NB4 (cell line): Measurements from ENCODE around the gene AKR1B15.
A peak's percentile ranks its signal among the peaks of the same experiment; 100 is the strongest.

ENCODE experiments used
- DNase-seq: peaks from one replicate; pipeline ENCODE4 v3.0.0; 2010; ENCODE audit warnings: low read depth
- H3K4me3 ChIP-seq: one replicate; pipeline ENCODE4 v1.5.1; 2011; ENCODE audit warnings: mild to moderate bottlenecking, low read depth, low read length, moderate library complexity
- MYC ChIP-seq: IDR thresholded peaks from 2 replicates; pipeline ENCODE4 v1.6.1; 2011; ENCODE audit warnings: low read depth, low read length
- POLR2A ChIP-seq: IDR thresholded peaks from 2 replicates; pipeline ENCODE4 v1.6.1; 2011; ENCODE audit warnings: mild to moderate bottlenecking; ENCODE audit not compliant: insufficient read length; ENCODE audit errors: extremely low read depth
- TF ChIP-seq, protein P1 (sequence below): IDR thresholded peaks from one replicate; pipeline ENCODE4 v1.5.1; 2012; ENCODE audit warnings: low read depth, low read length
- TF ChIP-seq, protein P2 (sequence below): IDR thresholded peaks from 2 replicates; pipeline ENCODE4 v1.6.1; 2011; ENCODE audit warnings: low read depth, low read length

The AKR1B15 gene

DNA sequence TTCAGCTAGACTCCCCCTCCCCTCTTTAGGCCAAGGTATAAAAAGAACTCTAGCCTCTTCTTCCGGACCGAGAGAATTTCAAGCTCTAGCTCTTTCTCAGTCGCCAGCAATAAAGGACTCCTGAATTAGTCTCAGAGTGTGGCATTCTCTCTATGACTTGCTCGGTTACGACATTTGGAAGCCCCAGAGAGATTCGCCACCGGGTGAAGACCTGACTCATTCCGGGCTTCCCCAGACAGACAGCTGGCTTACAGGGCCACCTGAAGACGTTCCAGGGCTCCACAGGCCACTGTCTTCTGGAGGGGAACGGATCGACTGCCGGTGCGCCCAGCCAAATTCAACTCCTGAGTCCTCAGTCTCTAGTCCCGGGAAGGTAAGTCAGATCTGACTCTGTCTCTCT lies at the start of gene AKR1B15:
Gene AKR1B15, plus strand, starts transcription at position 234 of the 400 bp plus-strand sequence. CDS start 15,510 bp downstream, outside the sequence.
- peak; percentile 84 for DNase-seq
- TF ChIP-seq POLR2A (no peak), MYC (no peak)
- H3K4me3 ChIP-seq: no peak within 1 kb of the TSS

DNA sequence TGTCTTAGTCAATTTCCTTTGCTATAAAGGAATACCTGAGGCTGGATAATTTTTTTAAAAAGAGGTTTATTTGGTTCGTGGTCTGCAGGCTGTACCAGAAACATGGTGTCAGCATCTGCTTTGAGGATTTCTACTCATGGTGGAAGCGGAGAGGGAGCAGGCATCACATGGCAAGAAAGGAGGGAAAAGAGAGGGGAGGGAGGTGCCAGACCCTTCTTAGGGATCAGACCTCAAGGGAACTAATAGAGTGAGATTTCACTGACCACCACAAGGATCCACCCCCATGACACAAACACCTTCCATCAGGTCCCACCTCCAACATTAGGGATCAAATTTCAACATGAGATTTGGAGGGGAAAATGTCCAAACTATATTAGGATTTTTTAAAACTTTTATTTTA lies 48.5 kb upstream of the AKR1B15 start:
- TF ChIP-seq, protein P1, sequence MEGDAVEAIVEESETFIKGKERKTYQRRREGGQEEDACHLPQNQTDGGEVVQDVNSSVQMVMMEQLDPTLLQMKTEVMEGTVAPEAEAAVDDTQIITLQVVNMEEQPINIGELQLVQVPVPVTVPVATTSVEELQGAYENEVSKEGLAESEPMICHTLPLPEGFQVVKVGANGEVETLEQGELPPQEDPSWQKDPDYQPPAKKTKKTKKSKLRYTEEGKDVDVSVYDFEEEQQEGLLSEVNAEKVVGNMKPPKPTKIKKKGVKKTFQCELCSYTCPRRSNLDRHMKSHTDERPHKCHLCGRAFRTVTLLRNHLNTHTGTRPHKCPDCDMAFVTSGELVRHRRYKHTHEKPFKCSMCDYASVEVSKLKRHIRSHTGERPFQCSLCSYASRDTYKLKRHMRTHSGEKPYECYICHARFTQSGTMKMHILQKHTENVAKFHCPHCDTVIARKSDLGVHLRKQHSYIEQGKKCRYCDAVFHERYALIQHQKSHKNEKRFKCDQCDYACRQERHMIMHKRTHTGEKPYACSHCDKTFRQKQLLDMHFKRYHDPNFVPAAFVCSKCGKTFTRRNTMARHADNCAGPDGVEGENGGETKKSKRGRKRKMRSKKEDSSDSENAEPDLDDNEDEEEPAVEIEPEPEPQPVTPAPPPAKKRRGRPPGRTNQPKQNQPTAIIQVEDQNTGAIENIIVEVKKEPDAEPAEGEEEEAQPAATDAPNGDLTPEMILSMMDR: no peak
- TF ChIP-seq, protein P2, sequence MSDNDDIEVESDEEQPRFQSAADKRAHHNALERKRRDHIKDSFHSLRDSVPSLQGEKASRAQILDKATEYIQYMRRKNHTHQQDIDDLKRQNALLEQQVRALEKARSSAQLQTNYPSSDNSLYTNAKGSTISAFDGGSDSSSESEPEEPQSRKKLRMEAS: no peak
- TF ChIP-seq MYC (no peak), POLR2A (no peak)
- H3K4me3 ChIP-seq: no peak overlapping the region
- no peak for DNase-seq

DNA sequence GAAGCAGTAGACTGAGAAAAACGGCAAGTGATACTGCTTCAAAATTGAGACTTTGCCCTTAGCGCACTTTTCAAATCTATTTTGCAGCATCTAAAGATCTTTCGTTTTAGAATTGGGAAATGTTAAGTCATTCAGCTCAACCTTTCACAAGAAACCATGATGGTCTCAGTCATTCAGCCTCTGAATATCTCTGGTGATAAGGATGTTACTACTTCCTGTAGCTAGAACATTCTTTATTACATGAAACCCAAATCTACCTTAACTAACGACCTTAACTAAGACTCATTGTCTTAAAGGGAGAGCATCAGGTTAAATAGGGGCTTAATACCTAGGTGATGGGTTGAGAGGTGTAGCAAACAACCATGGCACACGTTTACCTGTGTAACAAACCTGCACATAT lies 47.9 kb upstream of the AKR1B15 start:
- TF ChIP-seq POLR2A (no peak), MYC (no peak)
- TF ChIP-seq, protein P1: no peak
- TF ChIP-seq, protein P2: no peak
- no peak for DNase-seq
- H3K4me3 ChIP-seq: no peak overlapping the region

DNA sequence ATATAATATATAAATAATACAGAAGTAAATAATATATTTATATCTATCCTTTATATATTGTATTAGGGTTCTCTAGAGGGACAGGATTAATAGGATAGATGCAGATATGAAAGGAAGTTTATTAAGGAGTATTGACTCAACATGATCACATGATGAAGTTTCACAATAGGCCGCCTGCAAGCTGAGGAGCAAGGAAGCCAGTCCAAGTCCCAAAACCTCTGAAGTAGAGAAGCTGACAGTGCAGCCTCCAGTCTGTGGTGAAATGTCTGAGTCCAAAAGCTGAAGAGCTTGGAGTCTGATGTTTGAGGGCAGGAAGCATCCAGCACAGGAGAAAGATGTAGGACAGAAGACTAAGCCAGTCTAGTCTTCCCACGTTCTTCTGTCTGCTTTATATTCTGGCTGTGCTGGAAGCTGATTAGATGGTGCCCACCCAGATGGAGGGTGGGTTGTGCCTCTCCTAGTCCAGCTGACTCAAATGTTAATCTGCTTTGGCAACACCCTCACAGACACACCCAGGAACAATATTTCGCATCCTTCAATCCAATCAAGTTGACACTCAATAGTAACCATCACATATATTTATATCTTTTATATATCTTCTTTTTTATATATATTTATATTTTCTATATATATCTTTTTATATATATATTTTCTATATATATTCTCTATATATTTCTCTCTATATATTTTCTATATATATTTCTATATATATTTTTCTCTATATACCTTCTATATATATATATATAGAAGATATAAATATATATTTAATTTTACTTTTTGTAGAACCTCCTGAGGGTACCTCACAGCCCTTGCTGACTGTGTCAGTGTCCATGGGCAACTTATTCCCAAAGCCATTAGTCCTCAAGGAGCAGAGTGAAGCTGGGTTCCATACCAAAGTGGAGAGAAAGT lies 46.2 kb upstream of the AKR1B15 start:
- peak; percentile 57 for DNase-seq
- TF ChIP-seq MYC (no peak), POLR2A (no peak)
- TF ChIP-seq, protein P1: no peak
- TF ChIP-seq, protein P2: no peak
- H3K4me3 ChIP-seq: no peak overlapping the region

DNA sequence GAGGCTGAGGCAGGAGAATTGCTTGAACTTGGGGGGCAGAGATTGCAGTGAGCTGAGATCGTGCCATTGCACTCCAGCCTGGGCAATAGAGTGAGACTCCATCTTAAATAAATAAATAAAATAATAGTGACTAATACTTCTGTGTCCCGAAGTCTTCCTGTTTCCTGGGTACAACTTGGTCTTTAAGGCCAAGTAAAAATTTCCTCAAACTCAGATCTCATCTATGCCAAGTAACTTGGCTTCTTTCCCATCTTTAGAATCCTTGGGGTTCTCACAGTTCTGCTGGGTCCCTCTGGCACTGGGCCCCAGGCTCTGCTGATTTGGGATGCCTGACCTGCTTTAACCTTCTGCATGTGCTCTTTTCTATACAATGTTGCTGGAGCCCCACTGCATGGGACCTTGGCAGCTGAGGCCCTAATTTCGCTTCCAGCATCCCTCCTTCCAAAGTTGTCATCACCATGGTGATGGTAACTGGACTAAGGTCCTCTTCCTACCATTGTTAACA lies 44.2 kb upstream of the AKR1B15 start:
- no peak overlapping the region for H3K4me3 ChIP-seq
- DNase-seq: no peak
- TF ChIP-seq MYC (no peak), POLR2A (no peak)

DNA sequence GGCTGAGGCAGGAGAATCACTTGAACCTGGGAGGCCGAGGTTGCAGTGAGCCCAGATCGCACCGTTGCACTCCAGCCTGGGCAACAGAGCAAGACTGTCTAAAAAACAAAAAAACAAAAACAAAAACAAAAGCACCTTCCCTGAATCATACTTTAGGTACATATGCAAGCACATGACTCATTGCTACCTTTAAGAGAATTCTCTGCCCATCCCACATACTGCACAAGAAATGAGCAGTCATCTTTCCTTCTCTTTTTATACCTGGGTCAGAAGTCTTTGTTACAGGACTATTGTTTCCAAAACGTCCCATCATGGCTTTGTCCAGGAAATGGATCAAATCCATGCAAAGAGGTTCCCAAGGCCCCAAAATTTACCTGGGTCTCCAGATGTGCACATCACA lies 43.1 kb upstream of the AKR1B15 start:
- DNase-seq: no peak
- TF ChIP-seq MYC (no peak), POLR2A (no peak)
- TF ChIP-seq, protein P1: no peak
- TF ChIP-seq, protein P2: no peak
- no peak overlapping the region for H3K4me3 ChIP-seq

DNA sequence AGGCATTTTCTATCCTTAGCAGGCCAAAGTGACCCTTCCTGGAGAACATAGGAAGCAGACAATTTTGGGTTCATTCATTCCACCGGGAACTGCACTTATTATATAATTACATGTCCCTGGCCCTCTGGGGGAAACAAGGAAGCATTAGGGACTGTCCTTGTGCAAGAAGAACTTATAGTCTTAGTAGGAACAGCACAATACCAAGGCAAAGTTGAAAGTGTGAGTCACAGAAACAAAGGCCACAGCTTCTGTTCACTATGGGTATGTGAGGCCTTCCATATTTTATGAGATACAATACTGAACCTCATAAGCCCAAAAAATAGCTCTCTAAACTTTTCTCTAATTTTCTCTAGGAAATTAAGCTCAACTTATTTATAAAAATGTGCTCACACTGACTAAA lies 39.9 kb upstream of the AKR1B15 start:
- TF ChIP-seq, protein P2: no peak
- TF ChIP-seq, protein P1: no peak
- DNase-seq: no peak
- H3K4me3 ChIP-seq: no peak overlapping the region
